ENCODE data around the gene EFL1. TPM values are rescaled to one million over a fixed set of nuclear protein-coding genes. Genes with fewer than 3 reads are reported as not detected.

Gene EFL1
- total and polyA plus RNA-seq, 2 of the 8 experiments (the other 6 are each of a cell fraction or from before 2014, with no cell fraction given): 10.8 to 31.5 TPM

DNA sequence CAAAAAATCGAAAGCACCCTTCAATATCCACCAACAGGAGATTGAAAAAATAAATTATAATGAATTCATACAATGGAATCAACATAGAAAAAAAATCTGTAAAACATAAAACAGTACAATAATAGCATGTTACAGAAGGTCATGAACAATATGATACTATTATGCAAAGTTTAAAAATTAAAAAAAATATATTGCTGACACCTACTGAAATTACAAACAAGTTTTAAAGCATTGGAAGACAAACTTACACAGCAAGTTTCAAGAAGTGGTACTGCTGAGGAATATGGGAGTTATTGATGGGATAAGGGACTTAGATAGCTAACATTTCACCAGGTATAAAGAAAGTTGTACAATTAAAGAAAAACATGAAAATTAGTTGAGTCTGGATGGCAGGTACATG lies 89.4 kb downstream of the EFL1 start (continued):
- TF ChIP-seq, protein P1, sequence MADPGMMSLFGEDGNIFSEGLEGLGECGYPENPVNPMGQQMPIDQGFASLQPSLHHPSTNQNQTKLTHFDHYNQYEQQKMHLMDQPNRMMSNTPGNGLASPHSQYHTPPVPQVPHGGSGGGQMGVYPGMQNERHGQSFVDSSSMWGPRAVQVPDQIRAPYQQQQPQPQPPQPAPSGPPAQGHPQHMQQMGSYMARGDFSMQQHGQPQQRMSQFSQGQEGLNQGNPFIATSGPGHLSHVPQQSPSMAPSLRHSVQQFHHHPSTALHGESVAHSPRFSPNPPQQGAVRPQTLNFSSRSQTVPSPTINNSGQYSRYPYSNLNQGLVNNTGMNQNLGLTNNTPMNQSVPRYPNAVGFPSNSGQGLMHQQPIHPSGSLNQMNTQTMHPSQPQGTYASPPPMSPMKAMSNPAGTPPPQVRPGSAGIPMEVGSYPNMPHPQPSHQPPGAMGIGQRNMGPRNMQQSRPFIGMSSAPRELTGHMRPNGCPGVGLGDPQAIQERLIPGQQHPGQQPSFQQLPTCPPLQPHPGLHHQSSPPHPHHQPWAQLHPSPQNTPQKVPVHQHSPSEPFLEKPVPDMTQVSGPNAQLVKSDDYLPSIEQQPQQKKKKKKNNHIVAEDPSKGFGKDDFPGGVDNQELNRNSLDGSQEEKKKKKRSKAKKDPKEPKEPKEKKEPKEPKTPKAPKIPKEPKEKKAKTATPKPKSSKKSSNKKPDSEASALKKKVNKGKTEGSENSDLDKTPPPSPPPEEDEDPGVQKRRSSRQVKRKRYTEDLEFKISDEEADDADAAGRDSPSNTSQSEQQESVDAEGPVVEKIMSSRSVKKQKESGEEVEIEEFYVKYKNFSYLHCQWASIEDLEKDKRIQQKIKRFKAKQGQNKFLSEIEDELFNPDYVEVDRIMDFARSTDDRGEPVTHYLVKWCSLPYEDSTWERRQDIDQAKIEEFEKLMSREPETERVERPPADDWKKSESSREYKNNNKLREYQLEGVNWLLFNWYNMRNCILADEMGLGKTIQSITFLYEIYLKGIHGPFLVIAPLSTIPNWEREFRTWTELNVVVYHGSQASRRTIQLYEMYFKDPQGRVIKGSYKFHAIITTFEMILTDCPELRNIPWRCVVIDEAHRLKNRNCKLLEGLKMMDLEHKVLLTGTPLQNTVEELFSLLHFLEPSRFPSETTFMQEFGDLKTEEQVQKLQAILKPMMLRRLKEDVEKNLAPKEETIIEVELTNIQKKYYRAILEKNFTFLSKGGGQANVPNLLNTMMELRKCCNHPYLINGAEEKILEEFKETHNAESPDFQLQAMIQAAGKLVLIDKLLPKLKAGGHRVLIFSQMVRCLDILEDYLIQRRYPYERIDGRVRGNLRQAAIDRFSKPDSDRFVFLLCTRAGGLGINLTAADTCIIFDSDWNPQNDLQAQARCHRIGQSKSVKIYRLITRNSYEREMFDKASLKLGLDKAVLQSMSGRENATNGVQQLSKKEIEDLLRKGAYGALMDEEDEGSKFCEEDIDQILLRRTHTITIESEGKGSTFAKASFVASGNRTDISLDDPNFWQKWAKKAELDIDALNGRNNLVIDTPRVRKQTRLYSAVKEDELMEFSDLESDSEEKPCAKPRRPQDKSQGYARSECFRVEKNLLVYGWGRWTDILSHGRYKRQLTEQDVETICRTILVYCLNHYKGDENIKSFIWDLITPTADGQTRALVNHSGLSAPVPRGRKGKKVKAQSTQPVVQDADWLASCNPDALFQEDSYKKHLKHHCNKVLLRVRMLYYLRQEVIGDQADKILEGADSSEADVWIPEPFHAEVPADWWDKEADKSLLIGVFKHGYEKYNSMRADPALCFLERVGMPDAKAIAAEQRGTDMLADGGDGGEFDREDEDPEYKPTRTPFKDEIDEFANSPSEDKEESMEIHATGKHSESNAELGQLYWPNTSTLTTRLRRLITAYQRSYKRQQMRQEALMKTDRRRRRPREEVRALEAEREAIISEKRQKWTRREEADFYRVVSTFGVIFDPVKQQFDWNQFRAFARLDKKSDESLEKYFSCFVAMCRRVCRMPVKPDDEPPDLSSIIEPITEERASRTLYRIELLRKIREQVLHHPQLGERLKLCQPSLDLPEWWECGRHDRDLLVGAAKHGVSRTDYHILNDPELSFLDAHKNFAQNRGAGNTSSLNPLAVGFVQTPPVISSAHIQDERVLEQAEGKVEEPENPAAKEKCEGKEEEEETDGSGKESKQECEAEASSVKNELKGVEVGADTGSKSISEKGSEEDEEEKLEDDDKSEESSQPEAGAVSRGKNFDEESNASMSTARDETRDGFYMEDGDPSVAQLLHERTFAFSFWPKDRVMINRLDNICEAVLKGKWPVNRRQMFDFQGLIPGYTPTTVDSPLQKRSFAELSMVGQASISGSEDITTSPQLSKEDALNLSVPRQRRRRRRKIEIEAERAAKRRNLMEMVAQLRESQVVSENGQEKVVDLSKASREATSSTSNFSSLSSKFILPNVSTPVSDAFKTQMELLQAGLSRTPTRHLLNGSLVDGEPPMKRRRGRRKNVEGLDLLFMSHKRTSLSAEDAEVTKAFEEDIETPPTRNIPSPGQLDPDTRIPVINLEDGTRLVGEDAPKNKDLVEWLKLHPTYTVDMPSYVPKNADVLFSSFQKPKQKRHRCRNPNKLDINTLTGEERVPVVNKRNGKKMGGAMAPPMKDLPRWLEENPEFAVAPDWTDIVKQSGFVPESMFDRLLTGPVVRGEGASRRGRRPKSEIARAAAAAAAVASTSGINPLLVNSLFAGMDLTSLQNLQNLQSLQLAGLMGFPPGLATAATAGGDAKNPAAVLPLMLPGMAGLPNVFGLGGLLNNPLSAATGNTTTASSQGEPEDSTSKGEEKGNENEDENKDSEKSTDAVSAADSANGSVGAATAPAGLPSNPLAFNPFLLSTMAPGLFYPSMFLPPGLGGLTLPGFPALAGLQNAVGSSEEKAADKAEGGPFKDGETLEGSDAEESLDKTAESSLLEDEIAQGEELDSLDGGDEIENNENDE (IDR thresholded peaks at IDR 0.05; ENCODE audit: insufficient replicate concordance, low read length): no peak
- TF ChIP-seq ATF2 (IDR thresholded peaks at IDR 0.05; ENCODE audit: low read length): no peak
- no peak for TF ChIP-seq KDM1A (IDR thresholded peaks at IDR 0.05; ENCODE audit: borderline replicate concordance, low read length)
- no peak for TF ChIP-seq BACH1 (IDR thresholded peaks at IDR 0.05; ENCODE audit: low read length)
- TF ChIP-seq RBBP5 (IDR thresholded peaks at IDR 0.05; ENCODE audit: borderline replicate concordance, low read depth, low read length): no peak
- TF ChIP-seq SRF (IDR thresholded peaks at IDR 0.05; ENCODE audit: low read depth, low read length): no peak
- TF ChIP-seq POLR2AphosphoS5 (IDR thresholded peaks at IDR 0.05; ENCODE audit: low read depth, low read length): no peak
- TF ChIP-seq NRF1 (IDR thresholded peaks at IDR 0.05; ENCODE audit: low read depth, low read length): no peak
- TF ChIP-seq EZH2 (IDR thresholded peaks at IDR 0.05; ENCODE audit: low read depth, low read length, severe bottlenecking): no peak
- TF ChIP-seq SIN3A (conservative IDR thresholded peaks at IDR 0.05 in 1 of 2, IDR thresholded peaks at IDR 0.05 in 1 of 2; ENCODE audit: low read depth in 1 of 2, low read length in 2 of 2): no peak
